Central memory CD8-positive, alpha-beta T cell (primary cell): ENCODE results near the gene SERPINB7.

Experiments used
- ATAC-seq: fragments of 150-1000 bp; cut with Tn5 transposase; replicated peaks from 2 replicates; pipeline ENCODE4 v1.10.0; 2022; ENCODE audit warnings: mild to moderate bottlenecking, moderate FRiP score, moderate number of reproducible peaks; ENCODE audit not compliant: poor library complexity, severe bottlenecking; ENCODE audit errors: extremely low read depth
- DNase-seq, 2 donors: peaks; one replicate each; pipeline ENCODE4 v3.0.0; 2021; ENCODE audit warnings: low spot score in 2 of 2
- H3K27ac Mint-ChIP-seq: one replicate; pipeline ENCODE4 v1.8.0; 2022; ENCODE audit warnings: low read depth, mild to moderate bottlenecking, moderate library complexity, mixed read lengths
- H3K27me3 Mint-ChIP-seq: one replicate; pipeline ENCODE4 v1.8.0; 2022; ENCODE audit warnings: mixed read lengths
- H3K36me3 Mint-ChIP-seq: one replicate; pipeline ENCODE4 v1.8.0; 2022; ENCODE audit warnings: mild to moderate bottlenecking, moderate library complexity, mixed read lengths; ENCODE audit not compliant: insufficient read depth
- H3K4me1 Mint-ChIP-seq: one replicate; pipeline ENCODE4 v1.8.0; 2022; ENCODE audit warnings: mixed read lengths
- H3K4me3 Mint-ChIP-seq: one replicate; pipeline ENCODE4 v1.8.0; 2022; ENCODE audit warnings: mild to moderate bottlenecking, moderate library complexity, mixed read lengths
- H3K9me3 Mint-ChIP-seq: one replicate; pipeline ENCODE4 v1.8.0; 2022; ENCODE audit warnings: mixed read lengths

Gene SERPINB7

DNA sequence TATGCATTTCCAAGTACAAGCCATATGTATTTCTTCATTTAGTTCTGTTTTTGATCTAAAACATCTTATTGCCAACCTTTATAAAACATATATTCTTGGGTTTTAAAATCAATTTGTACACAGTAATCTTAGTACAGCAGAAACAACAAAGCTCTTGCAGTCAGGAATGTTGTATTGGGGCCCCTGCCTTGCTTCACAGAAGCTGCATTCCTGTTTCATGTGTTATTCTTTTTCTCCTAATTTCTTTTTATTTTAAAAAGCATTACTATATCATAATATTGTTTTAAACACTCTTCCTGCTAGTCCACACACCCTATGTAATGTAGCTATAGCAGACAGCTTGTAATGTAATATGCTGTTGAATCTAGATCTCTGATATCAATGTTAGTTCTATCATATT, 24.0 kb downstream of the SERPINB7 start:
- H3K4me1 Mint-ChIP-seq = no peaks in the 10 kb centered on the region
- H3K9me3 Mint-ChIP-seq = no peaks in the 10 kb centered on the region
- no peak overlapping the region for H3K4me3 Mint-ChIP-seq
- no peak for DNase-seq
- no peaks in the 10 kb centered on the region for H3K36me3 Mint-ChIP-seq
- peaks cover 7% of the 10 kb centered on the region for H3K27me3 Mint-ChIP-seq
- ATAC-seq = no peak
- no peak overlapping the region for H3K27ac Mint-ChIP-seq

- Mint-ChIP-seq H3K4me1 (no peaks in the 10 kb centered on the region), H3K4me3 (no peak overlapping the region), H3K36me3 (no peaks in the 10 kb centered on the region), H3K27me3 (peaks cover 7% of the 10 kb centered on the region), H3K9me3 (no peaks in the 10 kb centered on the region), H3K27ac (no peak overlapping the region)
- ATAC-seq (no peak), DNase-seq (no peak)
These were observed 26.1 kb downstream of the SERPINB7 start for GRCh38 chr18:63801343-63801742.

DNA sequence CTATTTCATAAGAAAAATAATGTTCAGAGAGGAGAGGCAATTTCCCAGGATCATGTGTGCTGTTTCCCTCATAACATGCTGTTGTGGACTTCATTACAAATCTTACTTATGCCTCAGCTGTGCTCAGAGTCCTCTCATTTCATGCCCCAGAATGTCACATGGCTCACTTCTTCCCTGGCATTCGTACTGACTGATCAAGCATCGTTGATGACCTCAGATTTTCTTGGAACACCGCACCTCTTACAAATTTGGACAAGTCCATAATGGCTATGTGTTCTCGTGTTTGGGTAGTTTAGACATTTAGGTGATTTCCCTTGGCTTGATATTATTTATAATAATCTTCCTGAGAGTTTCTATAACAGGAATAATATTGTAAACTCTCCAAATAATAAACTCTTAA, 32.9 kb downstream of the SERPINB7 start:
- Mint-ChIP-seq H3K27me3 (peaks cover 38% of the 10 kb centered on the region), H3K4me1 (no peaks in the 10 kb centered on the region), H3K27ac (no peak overlapping the region), H3K4me3 (no peak overlapping the region), H3K9me3 (peaks cover 5% of the 10 kb centered on the region), H3K36me3 (no peaks in the 10 kb centered on the region)
- ATAC-seq (no peak), DNase-seq (no peak)

DNA sequence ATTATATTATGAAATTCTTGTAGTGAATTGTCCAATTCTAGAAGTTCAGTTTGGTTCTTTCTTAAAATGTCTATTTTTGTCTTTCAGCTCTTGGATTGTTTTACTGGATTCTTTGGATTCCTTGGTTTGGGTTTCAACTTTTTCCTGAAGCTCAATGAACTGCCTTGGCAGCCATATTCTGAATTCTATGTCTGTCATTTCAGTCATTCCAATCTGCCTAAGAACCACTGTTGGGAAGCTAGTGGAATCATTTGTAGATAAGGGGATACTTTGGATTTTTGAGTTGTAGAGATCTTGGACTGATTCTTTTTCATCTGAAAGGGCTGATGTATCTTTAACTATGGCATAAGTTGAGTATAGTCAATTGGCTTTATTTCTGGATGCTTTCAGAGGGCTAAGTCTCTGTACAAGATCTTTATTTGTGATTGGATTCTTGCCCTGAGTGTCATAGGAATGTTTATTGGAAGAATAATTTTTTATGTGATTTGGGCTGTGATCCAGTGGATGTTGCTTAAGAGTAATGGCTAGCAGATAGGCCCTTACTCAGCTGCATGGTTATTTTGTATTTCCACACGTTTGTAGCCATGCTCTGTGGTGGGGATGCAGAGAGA, 42.3 kb downstream of the SERPINB7 start:
- no peak overlapping the region for H3K27ac Mint-ChIP-seq
- H3K9me3 Mint-ChIP-seq = peaks cover 22% of the 10 kb centered on the region
- H3K27me3 Mint-ChIP-seq = peaks cover 84% of the 10 kb centered on the region
- no peaks in the 10 kb centered on the region for H3K36me3 Mint-ChIP-seq
- H3K4me1 Mint-ChIP-seq = no peaks in the 10 kb centered on the region
- DNase-seq (no peak), ATAC-seq (no peak)
- H3K4me3 Mint-ChIP-seq = no peak overlapping the region

- Mint-ChIP-seq H3K4me3 (no peak overlapping the region), H3K4me1 (no peaks in the 10 kb centered on the region), H3K27me3 (peaks cover 86% of the 10 kb centered on the region), H3K27ac (no peak overlapping the region), H3K9me3 (peaks cover 22% of the 10 kb centered on the region), H3K36me3 (no peaks in the 10 kb centered on the region)
- ATAC-seq (no peak), DNase-seq (no peak)
These were observed 43.0 kb downstream of the SERPINB7 start for GRCh38 chr18:63818212-63818611.

DNA sequence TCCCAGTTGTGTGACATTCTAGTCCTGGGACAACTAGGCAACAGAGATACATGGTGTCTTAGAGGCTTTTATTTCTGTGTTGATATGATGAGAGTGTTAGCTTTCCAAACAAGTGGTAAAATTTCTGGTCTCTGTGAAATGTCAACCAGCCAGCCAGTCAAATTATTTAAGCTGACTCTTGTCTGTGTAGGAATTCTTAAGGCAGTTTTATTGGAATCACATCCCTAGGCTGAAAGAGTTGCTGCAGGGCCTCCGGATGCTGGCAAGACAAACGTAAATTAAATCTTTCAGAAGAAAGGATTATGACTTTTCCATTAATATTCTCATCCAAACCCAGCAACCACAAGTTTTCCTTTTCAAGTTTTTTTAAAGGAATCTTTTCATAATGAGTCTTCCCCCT, 44.6 kb downstream of the SERPINB7 start:
- no peaks in the 10 kb centered on the region for H3K4me1 Mint-ChIP-seq

GRCh38 chr18:63820694-63821093, 45.5 kb downstream of the SERPINB7 start:
- DNase-seq (no peak), ATAC-seq (no peak)
- H3K27ac Mint-ChIP-seq = no peak overlapping the region
- H3K36me3 Mint-ChIP-seq = no peaks in the 10 kb centered on the region
- peaks cover 14% of the 10 kb centered on the region for H3K9me3 Mint-ChIP-seq
- no peaks in the 10 kb centered on the region for H3K4me1 Mint-ChIP-seq
- peaks cover 70% of the 10 kb centered on the region for H3K27me3 Mint-ChIP-seq
- H3K4me3 Mint-ChIP-seq = no peak overlapping the region

More for the DNA sequence above, 44.6 kb downstream of the SERPINB7 start:
- Mint-ChIP-seq H3K4me3 (no peak overlapping the region), H3K27me3 (peaks cover 79% of the 10 kb centered on the region), H3K36me3 (no peaks in the 10 kb centered on the region), H3K9me3 (peaks cover 22% of the 10 kb centered on the region), H3K27ac (no peak overlapping the region)
- ATAC-seq = no peak
- no peak for DNase-seq

GRCh38 chr18:63823516-63824219, 48.5 kb downstream of the SERPINB7 start:
- no peaks in the 10 kb centered on the region for H3K36me3 Mint-ChIP-seq
- H3K9me3 Mint-ChIP-seq = no peaks in the 10 kb centered on the region
- no peaks in the 10 kb centered on the region for H3K4me1 Mint-ChIP-seq
- H3K4me3 Mint-ChIP-seq = no peak overlapping the region
- no peak overlapping the region for H3K27ac Mint-ChIP-seq
- no peak for DNase-seq
- H3K27me3 Mint-ChIP-seq = peaks cover 50% of the 10 kb centered on the region
- no peak for ATAC-seq

GRCh38 chr18:63824220-63824525, 49.0 kb downstream of the SERPINB7 start:
- ATAC-seq = no peak
- H3K27me3 Mint-ChIP-seq = peaks cover 48% of the 10 kb centered on the region
- H3K4me1 Mint-ChIP-seq = no peaks in the 10 kb centered on the region
- H3K4me3 Mint-ChIP-seq = no peak overlapping the region
- no peak for DNase-seq
- no peaks in the 10 kb centered on the region for H3K9me3 Mint-ChIP-seq
- no peak overlapping the region for H3K27ac Mint-ChIP-seq
- no peaks in the 10 kb centered on the region for H3K36me3 Mint-ChIP-seq

DNA sequence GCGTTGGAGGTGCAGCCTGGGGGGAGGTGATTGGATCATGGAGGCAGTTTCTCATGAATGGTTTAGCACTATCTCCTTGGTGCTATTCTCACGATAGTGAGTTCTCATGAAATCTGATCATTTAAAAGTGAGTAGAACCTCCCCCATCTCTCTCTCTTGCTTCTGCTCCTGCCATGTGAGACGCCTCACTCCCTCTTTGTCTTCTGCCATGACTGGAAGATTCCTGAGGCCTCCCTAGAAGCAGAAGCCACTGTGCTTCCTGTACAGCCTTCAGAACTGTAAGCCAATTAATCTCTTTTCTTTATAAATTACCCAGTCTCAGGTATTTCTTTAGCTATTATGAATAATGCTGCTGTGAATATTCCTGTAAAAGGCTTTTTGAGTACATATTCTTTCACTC, 52.9 kb downstream of the SERPINB7 start:
- ATAC-seq (no peak), DNase-seq (no peak)
- no peak overlapping the region for H3K27ac Mint-ChIP-seq
- peaks cover 31% of the 10 kb centered on the region for H3K27me3 Mint-ChIP-seq
- no peak overlapping the region for H3K4me3 Mint-ChIP-seq
- no peaks in the 10 kb centered on the region for H3K9me3 Mint-ChIP-seq
- H3K36me3 Mint-ChIP-seq = no peaks in the 10 kb centered on the region
- H3K4me1 Mint-ChIP-seq = peaks cover 6% of the 10 kb centered on the region

- DNase-seq = no peak
- Mint-ChIP-seq H3K4me1 (peaks cover 6% of the 10 kb centered on the region), H3K9me3 (no peaks in the 10 kb centered on the region), H3K36me3 (no peaks in the 10 kb centered on the region), H3K4me3 (no peak overlapping the region), H3K27ac (no peak overlapping the region), H3K27me3 (peaks cover 33% of the 10 kb centered on the region)
- no peak for ATAC-seq
These were observed 53.4 kb downstream of the SERPINB7 start for GRCh38 chr18:63828656-63829055.

- Mint-ChIP-seq H3K27me3 (peaks cover 38% of the 10 kb centered on the region), H3K4me3 (no peak overlapping the region), H3K9me3 (no peaks in the 10 kb centered on the region), H3K27ac (no peak overlapping the region), H3K4me1 (peaks cover 6% of the 10 kb centered on the region), H3K36me3 (no peaks in the 10 kb centered on the region)
- DNase-seq (no peak), ATAC-seq (no peak)
These were observed 54.7 kb downstream of the SERPINB7 start for GRCh38 chr18:63829886-63830285.

GRCh38 chr18:63831080-63831788, 56.0 kb downstream of the SERPINB7 start:
- Mint-ChIP-seq H3K27ac (no peak overlapping the region), H3K36me3 (no peaks in the 10 kb centered on the region), H3K4me3 (no peak overlapping the region), H3K9me3 (no peaks in the 10 kb centered on the region), H3K27me3 (peaks cover 47% of the 10 kb centered on the region), H3K4me1 (peaks cover 6% of the 10 kb centered on the region)
- no peak for DNase-seq
- ATAC-seq = peak; percentile 40
